GM12874 (cell line): ENCODE data around the gene FBLIM1.

Experiments used
- CTCF ChIP-seq: IDR thresholded peaks from 2 replicates; pipeline ENCODE4 v1.5.1; 2011; ENCODE audit warnings: low read depth, mild to moderate bottlenecking, control low read depth, low read length, moderate library complexity; ENCODE audit not compliant: insufficient read depth

The FBLIM1 gene

GRCh38 chr1:15719381-15720120 is 39.0 kb upstream of the FBLIM1 start:
- TF ChIP-seq CTCF: no peak

DNA sequence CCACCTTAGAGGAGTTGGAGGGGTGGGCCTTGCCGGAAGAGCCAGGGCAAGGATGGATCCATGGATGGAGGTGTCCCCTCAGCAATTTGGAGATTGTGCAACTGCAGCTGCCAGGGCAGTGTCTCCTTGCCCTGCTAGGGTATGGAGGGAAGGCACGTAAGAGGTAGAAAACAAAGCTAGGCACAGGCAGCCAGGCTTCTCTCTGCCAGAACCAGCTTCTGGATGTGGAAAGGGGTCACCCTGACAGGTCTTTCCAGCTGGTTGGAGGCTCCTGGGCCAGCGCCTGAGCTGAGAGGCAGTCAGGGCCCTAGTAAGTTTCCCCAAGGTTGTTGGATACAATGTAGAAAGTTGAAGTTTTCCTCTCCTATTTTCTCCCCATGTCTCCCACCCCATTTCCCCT is 37.7 kb upstream of the FBLIM1 start:
- TF ChIP-seq CTCF: no peak

GRCh38 chr1:15722411-15722810 is 36.2 kb upstream of the FBLIM1 start:
- TF ChIP-seq CTCF: no peak

GRCh38 chr1:15722836-15723532 is 35.6 kb upstream of the FBLIM1 start:
- no peak for TF ChIP-seq CTCF

DNA sequence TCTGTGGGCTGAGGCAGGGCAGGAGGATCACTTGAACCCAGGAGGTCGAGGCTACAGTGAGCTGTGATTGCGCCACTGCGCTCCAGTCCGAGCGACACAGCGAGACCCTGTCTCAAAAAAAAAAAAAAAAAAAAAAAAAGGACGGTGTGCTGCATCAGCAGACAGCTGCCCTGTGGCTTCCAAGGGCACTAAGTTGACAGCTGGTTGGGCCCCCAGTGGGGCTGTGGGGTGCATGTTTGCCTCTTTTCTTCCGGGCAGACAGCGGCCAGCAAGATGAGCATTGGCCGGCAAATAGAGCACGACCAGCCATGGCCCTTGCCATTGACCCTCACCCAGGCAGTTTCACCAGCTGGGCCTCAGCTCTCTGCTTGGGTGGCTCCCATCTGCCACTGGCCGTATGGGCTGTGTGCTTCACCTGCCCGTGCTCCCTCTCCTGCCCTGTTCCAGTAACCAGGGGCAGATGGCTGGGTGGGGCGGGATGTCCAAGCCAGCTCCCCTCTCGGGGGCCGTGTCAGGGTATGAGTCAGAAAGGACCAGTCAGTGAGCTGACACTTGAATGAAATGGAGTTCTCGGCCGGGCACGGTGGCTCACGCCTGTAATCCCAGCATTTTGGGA is 34.9 kb upstream of the FBLIM1 start:
- TF ChIP-seq CTCF: no peak

DNA sequence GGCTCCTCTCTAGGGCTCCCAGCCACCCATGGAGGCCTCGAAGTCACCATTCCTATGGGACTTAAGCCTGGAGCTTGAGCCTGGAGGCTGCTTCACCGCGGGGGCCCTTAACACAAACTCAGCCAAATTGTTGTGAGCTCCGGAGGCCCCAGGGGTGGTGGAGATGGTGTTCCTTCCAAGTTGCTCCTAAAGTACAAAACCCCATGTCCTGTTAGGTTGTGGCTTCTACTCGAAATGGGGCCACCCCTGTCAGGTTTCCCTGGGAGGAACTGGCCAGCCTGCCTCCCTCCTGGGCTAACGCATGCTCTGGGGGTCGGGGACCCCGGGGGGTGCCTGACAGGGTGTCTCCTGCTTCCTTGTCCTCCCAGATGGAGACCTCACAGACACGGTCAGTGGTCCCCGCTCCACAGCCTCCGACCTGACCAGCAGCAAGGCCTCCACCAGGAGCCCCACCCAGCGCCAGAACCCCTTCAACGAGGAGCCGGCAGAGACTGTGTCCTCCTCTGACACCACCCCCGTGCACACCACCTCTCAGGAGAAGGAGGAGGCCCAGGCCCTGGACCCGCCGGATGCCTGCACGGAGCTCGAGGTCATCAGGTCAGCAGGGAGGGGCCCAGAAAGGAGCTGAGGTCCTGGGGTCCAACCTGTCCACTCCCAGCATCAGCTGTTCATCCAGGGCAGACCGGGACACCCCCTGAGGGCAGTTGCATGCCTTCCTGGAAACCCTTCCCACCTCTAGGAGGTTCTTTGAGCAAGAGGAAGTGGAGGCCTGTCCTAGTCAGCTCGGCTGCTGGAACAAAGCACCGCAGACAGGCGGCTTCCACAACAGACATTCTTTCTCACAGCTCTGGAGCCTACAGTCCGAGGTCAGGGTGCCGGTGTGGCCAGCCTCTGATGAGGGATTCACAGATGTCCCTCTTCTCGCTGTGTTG is 33.4 kb upstream of the FBLIM1 start:
- TF ChIP-seq CTCF: no peak
